K562 (cell line): ENCODE results near the gene AK4. TPM values are rescaled to one million over a fixed set of nuclear protein-coding genes. Genes with fewer than 3 reads are reported as not detected.

Experiments used
- ATAC-seq: fragments of 200-7000 bp; cut with Tn5 transposase; 3 replicates; pipeline ENCODE4 v1.9.1; 2020; ENCODE audit warnings: moderate library complexity
- BruUV-seq: library from RNA; stranded (reverse); fragments of 400-500 nt; replicated peaks from 2 replicates; lab custom pipeline; 2021; lab: Mats Ljungman, UMichigan
- CTCF ChIA-PET: fragments of 300-600 bp; formaldehyde crosslinking; extraction: SDS; loops from one replicate; lab custom pipeline; 2021; ENCODE audit warnings: low intra/inter-chr PET ratio; lab: Yijun Ruan, JAX
- POLR2A ChIA-PET: fragments of 300-600, 350-650 bp; sonication (Branson Sonifier 250); formaldehyde crosslinking; extraction: SDS; loops from one replicate; lab custom pipeline; 2021; ENCODE audit warnings: antibody characterized with exemption, inconsistent platforms; lab: Yijun Ruan, JAX
- DNase-seq, 4 experiments: peaks; one replicate each; pipeline versions ENCODE4 v3.0.0 to v3.0.0-alpha.2; 2011 to 2018; ENCODE audit warnings: low spot score in 3 of 4, mixed read lengths in 3 of 4; ENCODE audit errors: extremely low read depth in 1 of 4
- FAIRE-seq: peaks from 2 replicates; lab custom pipeline; 2011; peaks lifted over from hg19 to GRCh38; lab: Jason Lieb, UNC
- H2AFZ ChIP-seq: 2 replicates; pipeline ENCODE4 v1.6.0; 2011; ENCODE audit warnings: low read depth, low read length, control low read depth, inconsistent platforms
- H3K27ac ChIP-seq: fragments of 200-600 bp; 3 replicates; pipeline ENCODE4 v1.8.0; 2011; ENCODE audit warnings: low read depth, mild to moderate bottlenecking, control low read depth, inconsistent platforms, low read length, moderate library complexity, mixed read lengths; ENCODE audit errors: extremely low read depth
- H3K27me3 ChIP-seq, 2 experiments: fragments of 300-600 bp in 1 of 2; 2 replicates in 1 of 2; 3 replicates in 1 of 2; pipeline versions ENCODE4 v1.6.0 to v1.8.0; 2011; ENCODE audit warnings: inconsistent platforms in 2 of 2, low read length in 2 of 2, mild to moderate bottlenecking in 1 of 2, mixed read lengths in 1 of 2, moderate library complexity in 1 of 2; ENCODE audit not compliant: control insufficient read depth in 2 of 2, insufficient read depth in 2 of 2
- H3K36me3 ChIP-seq: fragments of 300-600 bp; 3 replicates; pipeline ENCODE4 v1.8.0; 2011; ENCODE audit warnings: mild to moderate bottlenecking, low read length, inconsistent platforms; ENCODE audit not compliant: control insufficient read depth, insufficient read depth
- H3K4me1 ChIP-seq, 2 experiments: fragments of 200-600 bp in 1 of 2; replicated peaks in 1 of 2; 2 replicates in 1 of 2; 3 replicates in 1 of 2; pipeline versions ENCODE4 v1.5.1 to v1.8.0; 2011; ENCODE audit warnings: inconsistent platforms in 2 of 2, low read length in 2 of 2, mild to moderate bottlenecking in 1 of 2, mixed read lengths in 1 of 2, moderate library complexity in 1 of 2; ENCODE audit not compliant: control insufficient read depth in 2 of 2, insufficient read depth in 2 of 2
- H3K4me2 ChIP-seq: 2 replicates; pipeline ENCODE4 v1.6.1; 2011; ENCODE audit warnings: low read length, control low read depth, inconsistent platforms, mixed read lengths; ENCODE audit not compliant: insufficient read depth
- H3K4me3 ChIP-seq: fragments of 200-600 bp; sonication (generic), shearing (Covaris generic); 2 replicates; pipeline ENCODE4 v1.5.1; 2016; ENCODE audit warnings: control low read depth, inconsistent platforms
- H3K79me2 ChIP-seq: fragments of 200-600 bp; 3 replicates; pipeline ENCODE4 v1.8.0; 2011; ENCODE audit warnings: low read length, inconsistent platforms; ENCODE audit not compliant: control insufficient read depth, insufficient read depth
- H3K9ac ChIP-seq, 2 experiments: 2 replicates each; pipeline versions ENCODE4 v1.6.0 to v1.6.1; 2011; ENCODE audit warnings: low read depth in 2 of 2, low read length in 2 of 2, control low read depth in 1 of 2, inconsistent platforms in 1 of 2, mild to moderate bottlenecking in 1 of 2, mixed read lengths in 1 of 2; ENCODE audit not compliant: insufficient read depth in 1 of 2
- H3K9me1 ChIP-seq: one replicate; pipeline ENCODE4 v1.6.0; 2011; ENCODE audit warnings: inconsistent platforms, mild to moderate bottlenecking, low read length, moderate library complexity; ENCODE audit not compliant: control insufficient read depth, insufficient read depth
- H3K9me3 ChIP-seq: replicated peaks from 2 replicates; pipeline ENCODE4 v1.5.1; 2011; ENCODE audit warnings: low read depth, low read length, inconsistent platforms; ENCODE audit not compliant: control insufficient read depth, insufficient read depth
- H4K20me1 ChIP-seq: replicated peaks from 2 replicates; pipeline ENCODE4 v1.6.1; 2011; ENCODE audit warnings: low read length, inconsistent platforms, mixed read lengths; ENCODE audit not compliant: control insufficient read depth, insufficient read depth
- ARHGAP35 ChIP-seq: fragments of 450-650 bp; IDR thresholded peaks from 2 replicates; pipeline ENCODE4 v1.6.1; 2018; ENCODE audit not compliant: partially characterized antibody
- HMG20B ChIP-seq: fragments of 250-450 bp; sonication (Bioruptor Pico); IDR thresholded peaks from 2 replicates; pipeline ENCODE4 v1.5.0; 2021; ENCODE audit warnings: mild to moderate bottlenecking
- JUND ChIP-seq, 2 experiments: IDR thresholded peaks; 2 replicates in 1 of 2; 3 replicates in 1 of 2; pipeline ENCODE4 v1.6.1; 2011; ENCODE audit warnings: borderline replicate concordance in 2 of 2, low read depth in 2 of 2, low read length in 2 of 2, improper control_type of control experiment in 1 of 2, missing biosample characterization in 1 of 2, missing genetic modification characterization in 1 of 2, missing genetic modification reagents in 1 of 2
- KAT7 ChIP-seq: sonication (generic); formaldehyde crosslinking; IDR thresholded peaks from 2 replicates; pipeline ENCODE4 v1.8.0; 2022; ENCODE audit warnings: missing genetic modification reagents, mild to moderate bottlenecking, borderline replicate concordance
- KLF13 ChIP-seq: fragments of 450-650 bp; IDR thresholded peaks from 2 replicates; pipeline ENCODE4 v1.6.1; 2016; ENCODE audit warnings: missing genetic modification characterization, low read depth, mild to moderate bottlenecking, missing compliant biosample characterization, moderate library complexity, borderline replicate concordance
- MLLT1 ChIP-seq, 2 experiments: fragments of 450-650 bp; IDR thresholded peaks; 2 replicates each; pipeline ENCODE4 v1.6.1; 2016
- NFXL1 ChIP-seq: fragments of 450-650 bp; formaldehyde crosslinking; IDR thresholded peaks from 2 replicates; pipeline ENCODE4 v1.4.0; 2021; ENCODE audit warnings: mild to moderate bottlenecking
- PHF20 ChIP-seq: fragments of 450-650 bp; IDR thresholded peaks from 2 replicates; pipeline ENCODE4 v1.6.1; 2018; ENCODE audit not compliant: partially characterized antibody
- POLR2AphosphoS5 ChIP-seq: IDR thresholded peaks from 2 replicates; pipeline ENCODE4 v1.6.1; 2011; ENCODE audit warnings: mild to moderate bottlenecking, low read depth, low read length, moderate library complexity; ENCODE audit not compliant: control insufficient read depth, insufficient read depth
- WGBS: fragments of 100-300 bp; shearing (Covaris generic); methylation state at CpG from one replicate; pipeline ENCODE4 v1.1.6; 2016; ENCODE audit warnings: low coverage, mixed read lengths; ENCODE audit not compliant: insufficient coverage; ENCODE audit errors: missing lambda C conversion rate; 5-methylcytosine and 5-hydroxymethylcytosine counted together
- in situ Hi-C: fragments of 300-500 bp; cut with MboI; formaldehyde crosslinking; loops from 4 replicates; pipeline ENCODE4 v1.15.0; 2018; ENCODE audit warnings: inconsistent platforms, mixed read lengths
- intact Hi-C: fragments of 100-400 bp; cut with micrococcal nuclease; formaldehyde crosslinking; loops from 2 replicates; pipeline ENCODE4 v1.14.2; 2022
- polyA plus RNA-seq, 8 experiments: library from polyadenylated mRNA; depleted of rRNA in 4 of 8; stranded (reverse) in 5 of 8; unstranded in 3 of 8; fragments of >200 nt; fragmentation: Nextera tagmentation in 2 of 8; fragmentation: Illumina TruSeq in 1 of 8; extraction: Ambion mirVana in 2 of 8; extraction: Trizol in 1 of 8; gene quantifications; 2 replicates each; pipeline versions ENCODE4 v1.2.1 to v1.2.3, GENCODE V29; 2011 to 2014; ENCODE audit warnings: inconsistent platforms in 1 of 8, missing spikeins in 1 of 8
- total RNA-seq, 7 experiments: library from RNA; depleted of rRNA in 6 of 7; stranded (reverse); fragments of >200 nt in 6 of 7; fragmentation: Illumina TruSeq in 2 of 7; extraction: Trizol in 2 of 7; gene quantifications; 2 replicates each; pipeline versions ENCODE4 v1.2.1 to v1.2.3, GENCODE V29; 2011 to 2021; ENCODE audit warnings: low replicate concordance in 1 of 7
- TF ChIP-seq, protein P1 (sequence below), 2 experiments: IDR thresholded peaks in 1 of 2; conservative IDR thresholded peaks in 1 of 2; 2 replicates each; pipeline ENCODE4 v1.6.1; 2016; ENCODE audit warnings: low read depth in 2 of 2, mild to moderate bottlenecking in 1 of 2, missing compliant biosample characterization in 1 of 2, missing genetic modification characterization in 1 of 2, moderate library complexity in 1 of 2
- TF ChIP-seq, protein P2 (sequence below): fragments of 250-450 bp; sonication (Bioruptor Pico); IDR thresholded peaks from 2 replicates; pipeline ENCODE4 v1.6.1; 2021; ENCODE audit warnings: mild to moderate bottlenecking

Gene AK4
- total and polyA plus RNA-seq, 9 of the 15 experiments (the other 6 are each of a cell fraction or from before 2014, with no cell fraction given): 10.4 to 96.6 (median 21.5) TPM

DNA sequence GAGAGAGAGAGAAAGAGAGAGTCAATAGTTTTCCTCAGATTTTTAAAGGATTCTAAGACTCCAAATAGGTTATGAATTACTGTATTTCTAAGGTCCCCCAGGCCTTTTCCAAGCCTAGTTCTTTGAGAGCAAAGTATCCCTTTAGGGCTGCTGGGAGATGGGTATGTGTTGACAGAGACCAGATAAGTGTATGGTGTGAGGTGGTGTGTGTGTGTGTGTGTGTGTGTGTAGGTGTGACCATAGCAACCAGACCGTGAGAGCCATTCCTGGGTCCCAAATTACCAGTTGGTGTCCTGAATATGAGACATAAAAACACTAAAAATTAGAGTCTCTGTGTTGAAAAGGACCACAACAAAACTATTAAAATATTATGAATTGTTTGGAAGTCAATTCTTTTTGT, 119.7 kb downstream of the AK4 start (continued):
- TF ChIP-seq, protein P1, sequence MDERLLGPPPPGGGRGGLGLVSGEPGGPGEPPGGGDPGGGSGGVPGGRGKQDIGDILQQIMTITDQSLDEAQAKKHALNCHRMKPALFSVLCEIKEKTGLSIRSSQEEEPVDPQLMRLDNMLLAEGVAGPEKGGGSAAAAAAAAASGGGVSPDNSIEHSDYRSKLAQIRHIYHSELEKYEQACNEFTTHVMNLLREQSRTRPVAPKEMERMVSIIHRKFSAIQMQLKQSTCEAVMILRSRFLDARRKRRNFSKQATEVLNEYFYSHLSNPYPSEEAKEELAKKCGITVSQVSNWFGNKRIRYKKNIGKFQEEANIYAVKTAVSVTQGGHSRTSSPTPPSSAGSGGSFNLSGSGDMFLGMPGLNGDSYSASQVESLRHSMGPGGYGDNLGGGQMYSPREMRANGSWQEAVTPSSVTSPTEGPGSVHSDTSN (CRISPR knock-in tag; IDR thresholded peaks at IDR 0.05; ENCODE audit: low read depth): no peak
- TF ChIP-seq, protein P1 (tag; conservative IDR thresholded peaks at IDR 0.05; ENCODE audit: low read depth): peak; percentile 91
- no peak for TF ChIP-seq PHF20
- no peak for TF ChIP-seq ARHGAP35
- no peak for TF ChIP-seq NFXL1 (CRISPR knock-in tag)
- TF ChIP-seq HMG20B (CRISPR knock-in tag): no peak
- no peak for TF ChIP-seq KLF13 (tag)
- no peak for TF ChIP-seq KAT7 (CRISPR knock-in tag)
- no peak for TF ChIP-seq POLR2AphosphoS5

DNA sequence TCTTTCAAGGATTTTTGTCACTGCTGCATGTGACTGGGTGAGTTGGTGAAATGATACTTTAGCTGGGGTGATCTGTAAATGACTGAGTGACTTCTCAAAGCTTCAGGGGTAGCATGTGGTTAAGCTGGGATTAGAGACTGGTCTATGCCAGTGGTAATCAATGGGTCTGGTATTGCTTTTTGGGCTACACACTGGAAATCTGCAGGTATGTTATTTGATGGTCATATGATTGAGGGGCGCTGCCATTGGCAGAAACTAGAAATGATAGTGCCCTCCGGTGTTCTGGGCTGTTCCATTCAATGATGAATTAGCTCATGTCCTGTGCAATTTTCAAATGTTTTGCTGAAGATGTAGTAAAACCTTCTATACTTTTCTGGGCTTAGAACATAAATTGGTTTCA, 121.6 kb downstream of the AK4 start:
- Histone ChIP-seq H3K27me3 (no peaks in the 10 kb centered on the region), H3K4me1 (peaks cover 11 to 15% of the 10 kb centered on the region in 2 experiments; a peak in 4 of 5 replicates), H3K27ac (0 out of 3 replicates have a peak overlapping the region, but pooled peaks have one; percentile 20), H3K9me1 (no peaks in the 10 kb centered on the region), H3K4me2 (no peak overlapping the region), H2AFZ (no peak overlapping the region), H3K36me3 (peaks cover 20% of the 10 kb centered on the region), H3K9ac (no peak overlapping the region), H3K79me2 (peaks cover 97% of the 10 kb centered on the region), H3K4me3 (no peak overlapping the region), H4K20me1 (no peaks in the 10 kb centered on the region), H3K9me3 (no peaks in the 10 kb centered on the region)
- TF ChIP-seq MLLT1 (IDR thresholded peaks at IDR 0.05) (no peak), JUND (IDR thresholded peaks at IDR 0.05; ENCODE audit: borderline replicate concordance, low read depth, low read length) (no peak), JUND (tag; IDR thresholded peaks at IDR 0.05; ENCODE audit: borderline replicate concordance, low read depth, low read length) (no peak)
- TF ChIP-seq, protein P2, sequence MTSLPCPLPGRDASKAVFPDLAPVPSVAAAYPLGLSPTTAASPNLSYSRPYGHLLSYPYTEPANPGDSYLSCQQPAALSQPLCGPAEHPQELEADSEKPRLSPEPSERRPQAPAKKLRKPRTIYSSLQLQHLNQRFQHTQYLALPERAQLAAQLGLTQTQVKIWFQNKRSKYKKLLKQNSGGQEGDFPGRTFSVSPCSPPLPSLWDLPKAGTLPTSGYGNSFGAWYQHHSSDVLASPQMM: no peak
- CTCF ChIA-PET: no interaction called here
- no TSS peak for BruUV-seq
- in situ Hi-C loops (no loop called here), intact Hi-C loops (no loop called here)
- DNase-seq (no peak), ATAC-seq (peak; percentile 8; the same call in 2 of the 3 replicates), FAIRE-seq (no peak)
- POLR2A ChIA-PET: interaction anchor here (0.9 to 1.4 kb wide), 2 partner anchors 15 to 22 kb away, joined by 3 to 4 read pairs; no protein-coding TSS in a partner anchor
- 95% methylated on average over 2 of the region's 2 CpGs for WGBS
